Measurements from ENCODE around the gene JPH2.

Gene JPH2

DNA sequence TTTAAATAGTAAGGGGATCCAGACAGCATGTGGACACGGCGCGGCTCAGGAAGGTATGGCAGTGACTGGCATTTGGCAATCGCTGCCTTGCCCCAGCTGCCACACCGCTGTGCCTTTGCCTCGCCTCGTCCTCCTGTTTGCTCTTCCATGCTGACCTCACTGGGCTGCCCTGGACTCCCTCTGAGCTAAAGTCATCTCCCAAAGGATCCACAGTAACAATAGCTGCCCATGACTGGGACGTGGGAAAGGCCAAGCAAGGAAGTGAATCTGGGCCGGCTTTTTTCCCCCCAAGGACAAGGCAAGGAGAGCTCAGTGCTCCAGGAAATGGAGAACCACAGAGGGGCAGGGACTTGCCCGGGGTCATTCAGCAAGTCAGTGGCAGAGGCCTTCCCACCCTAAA lies 48.1 kb downstream of the JPH2 start:
- no peak overlapping the region for H3K27ac ChIP-seq
- TF ChIP-seq CTCF (conservative IDR thresholded peaks at IDR 0.05) (no peak), ZFX (IDR thresholded peaks at IDR 0.05) (no peak)

- no peak for TF ChIP-seq CTCF (conservative IDR thresholded peaks at IDR 0.05)
These were observed 49.7 kb downstream of the JPH2 start for GRCh38 chr20:44137266-44137801.

GRCh38 chr20:44136579-44137265 lies 50.3 kb downstream of the JPH2 start:
- TF ChIP-seq CTCF (conservative IDR thresholded peaks at IDR 0.05), result no peak
- TF ChIP-seq ZFX (IDR thresholded peaks at IDR 0.05), result no peak
- no peak overlapping the region for H3K27ac ChIP-seq

More at GRCh38 chr20:44137266-44137801, 49.7 kb downstream of the JPH2 start:
- H3K27ac ChIP-seq, result no peak overlapping the region

DNA sequence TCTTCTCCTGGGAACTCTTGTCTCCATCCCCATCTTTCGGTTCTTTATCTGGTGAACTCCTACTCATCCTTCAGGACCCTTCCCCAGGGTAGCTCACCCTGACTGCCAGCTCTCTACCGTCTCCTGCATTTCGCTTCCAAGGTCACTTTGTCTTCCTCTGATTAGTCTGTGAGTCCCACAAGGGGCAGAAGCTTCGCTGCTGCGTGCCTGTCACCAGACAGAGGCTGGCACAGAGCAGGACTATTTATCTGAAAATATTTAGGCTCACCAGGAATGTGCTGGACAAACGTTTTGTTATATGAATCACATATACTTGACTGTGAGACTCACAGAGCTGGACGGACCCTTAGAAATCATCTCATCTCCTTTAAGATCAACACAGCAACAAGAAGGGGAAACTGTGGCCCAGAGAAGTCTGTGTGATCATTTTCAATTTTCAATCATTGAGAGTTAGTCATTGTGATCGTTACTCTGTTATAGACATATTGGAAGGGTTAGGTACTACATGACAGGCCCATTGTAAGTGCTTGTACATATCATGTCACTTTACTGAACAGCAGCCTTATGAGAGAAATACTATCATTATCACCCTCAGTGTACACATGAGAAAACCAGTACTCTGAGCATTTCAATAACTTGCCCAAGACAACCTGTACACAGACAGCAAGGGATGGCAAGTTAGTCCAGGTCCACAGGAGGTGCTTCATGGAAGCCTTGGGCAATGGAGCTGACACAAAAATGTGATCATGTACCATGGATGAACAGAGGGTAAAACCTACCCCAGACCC lies 51.4 kb downstream of the JPH2 start:
- H3K27ac ChIP-seq, result no peak overlapping the region
- TF ChIP-seq ZFX (IDR thresholded peaks at IDR 0.05), result no peak
- no peak for TF ChIP-seq CTCF (conservative IDR thresholded peaks at IDR 0.05)

- TF ChIP-seq CTCF (conservative IDR thresholded peaks at IDR 0.05), result no peak
- TF ChIP-seq ZFX (IDR thresholded peaks at IDR 0.05), result no peak
- no peak overlapping the region for H3K27ac ChIP-seq
These were observed 52.0 kb downstream of the JPH2 start for GRCh38 chr20:44135012-44135412.

- TF ChIP-seq CTCF (conservative IDR thresholded peaks at IDR 0.05) (no peak), ZFX (IDR thresholded peaks at IDR 0.05) (no peak)
- H3K27ac ChIP-seq, result no peak overlapping the region
These were observed 53.6 kb downstream of the JPH2 start for GRCh38 chr20:44133424-44133823.

DNA sequence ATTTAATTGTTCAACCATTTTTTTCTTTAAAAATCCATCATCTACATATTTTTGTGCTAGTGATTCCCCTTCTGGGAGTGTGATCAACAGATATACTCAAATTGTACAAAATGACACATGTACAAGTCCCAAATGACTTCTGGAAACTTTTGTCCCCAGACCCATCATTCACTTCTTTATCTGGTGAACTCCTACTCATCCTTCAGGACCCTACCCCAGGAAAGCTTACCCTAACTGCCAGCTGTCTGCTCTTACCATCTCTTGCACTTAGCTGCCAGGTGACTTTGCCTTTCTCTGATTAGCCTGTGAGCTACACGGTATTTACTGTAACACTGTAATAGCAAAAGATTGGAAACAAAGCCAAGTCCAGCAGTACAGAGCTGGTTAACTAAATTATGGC lies 55.3 kb downstream of the JPH2 start:
- TF ChIP-seq ZFX (IDR thresholded peaks at IDR 0.05), result no peak
- TF ChIP-seq CTCF (conservative IDR thresholded peaks at IDR 0.05), result no peak
- no peak overlapping the region for H3K27ac ChIP-seq

All from C4-2B (cell line).